GM18526 (cell line): ENCODE data around the gene C12orf60.

Source experiments
- POLR2A ChIP-seq: IDR thresholded peaks from 3 replicates; pipeline ENCODE4 v1.6.1; 2011; ENCODE audit not compliant: insufficient read length; ENCODE audit errors: extremely low read depth

The C12orf60 gene

DNA sequence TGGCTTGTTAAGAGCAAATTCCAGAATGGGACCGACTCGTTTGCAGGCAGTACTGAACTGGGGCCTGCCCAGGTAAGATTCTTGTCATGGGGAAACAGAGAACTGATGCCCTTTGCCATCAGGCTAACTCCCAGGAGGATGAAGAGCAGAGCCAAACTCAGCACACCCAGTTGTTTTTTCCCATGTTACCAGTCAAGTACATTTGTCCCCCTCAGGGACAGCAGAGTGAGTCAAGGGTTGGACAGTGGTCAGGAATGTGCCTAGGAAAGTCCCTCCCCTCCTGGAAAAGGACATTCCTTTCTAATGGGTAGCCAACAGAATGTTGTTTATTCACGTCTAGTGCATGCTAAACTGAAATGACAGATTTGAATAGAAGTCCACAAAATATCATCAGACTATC, 38.3 kb downstream of the C12orf60 start:
- no peak for TF ChIP-seq POLR2A

DNA sequence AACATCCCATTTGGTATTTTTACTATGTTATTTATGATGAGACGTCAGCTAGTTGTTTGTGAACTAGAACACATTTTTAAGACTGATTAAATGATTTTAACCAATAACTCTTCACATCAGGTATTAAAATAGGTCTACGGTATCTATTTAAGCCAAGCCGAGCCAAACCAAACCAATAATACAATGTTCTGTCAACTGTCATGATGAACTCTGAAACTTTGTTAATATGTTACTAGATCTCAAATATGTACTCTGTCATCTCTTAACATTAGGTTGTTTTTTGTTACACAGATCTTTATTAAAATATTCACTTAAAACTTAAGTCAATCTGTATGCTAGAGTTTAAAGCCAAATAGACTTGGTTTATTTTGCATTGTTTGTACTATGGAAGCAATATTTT, 38.8 kb downstream of the C12orf60 start:
- TF ChIP-seq POLR2A = no peak

DNA sequence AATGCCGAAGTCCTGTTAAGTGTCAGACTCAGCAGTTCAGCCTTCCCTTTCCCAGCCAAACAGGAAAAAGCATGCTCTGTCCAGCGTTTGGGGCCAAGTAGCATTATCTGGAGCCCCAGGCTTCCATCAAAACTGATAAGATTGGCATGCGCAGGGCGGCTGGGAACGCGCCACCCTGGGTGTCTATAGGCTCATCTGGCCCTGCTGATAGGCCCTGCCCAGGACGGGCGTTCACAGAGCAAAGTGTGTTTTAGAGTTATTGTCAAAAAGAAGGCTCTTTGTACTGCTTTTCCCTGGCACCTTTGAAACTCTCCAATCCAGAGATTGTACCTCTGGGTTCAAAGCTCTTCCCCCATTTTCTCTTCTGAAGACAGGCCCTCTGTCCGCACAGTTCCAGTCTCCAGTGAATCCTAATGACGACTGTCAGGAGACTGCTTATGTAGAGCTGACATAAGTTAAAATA, 40.0 kb downstream of the C12orf60 start, which contains the start of gene ART4:
TSS of gene ART4 (minus strand) at position 102 of the 463 bp plus-strand sequence. CDS start 413 bp downstream, outside the sequence.
- no peak for TF ChIP-seq POLR2A

DNA sequence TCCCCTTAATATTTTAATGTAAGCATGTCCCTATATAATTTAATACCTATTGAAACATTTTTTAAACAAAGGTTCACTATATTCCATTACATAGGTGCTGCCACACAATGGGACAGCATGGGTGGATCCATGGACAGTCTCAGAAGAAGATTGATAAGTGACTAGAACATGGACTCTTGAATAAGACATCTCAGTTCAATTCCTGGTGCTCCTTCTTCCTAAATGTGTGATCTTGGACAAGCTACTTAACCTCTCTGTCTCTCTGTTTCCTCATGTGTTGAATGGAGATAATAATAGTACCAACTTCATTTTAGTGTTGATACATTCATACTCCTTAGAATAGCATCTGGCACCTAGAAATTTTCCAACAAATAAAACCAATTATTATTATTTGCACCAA, 40.9 kb downstream of the C12orf60 start:
- no peak for TF ChIP-seq POLR2A

DNA sequence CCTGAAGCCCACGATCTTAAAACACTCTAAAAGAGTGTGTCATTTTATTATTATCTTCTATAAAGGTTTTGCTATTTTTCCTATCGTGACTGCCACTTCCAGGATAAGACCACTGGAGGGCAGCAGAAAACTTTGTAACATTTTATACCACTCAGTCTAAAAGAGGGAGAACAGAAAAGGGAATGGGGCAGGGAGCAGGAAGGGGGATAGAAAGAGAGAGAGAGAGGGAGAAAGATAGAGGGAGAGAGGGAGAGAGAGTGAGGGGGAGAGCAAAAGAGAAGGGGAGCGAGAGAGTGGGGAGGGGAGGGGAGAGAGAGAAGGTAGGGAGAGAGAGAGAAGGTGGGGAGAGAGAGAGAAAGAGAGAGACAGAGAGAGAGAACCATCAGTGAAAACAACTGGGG, 41.9 kb downstream of the C12orf60 start:
- TF ChIP-seq POLR2A = no peak

DNA sequence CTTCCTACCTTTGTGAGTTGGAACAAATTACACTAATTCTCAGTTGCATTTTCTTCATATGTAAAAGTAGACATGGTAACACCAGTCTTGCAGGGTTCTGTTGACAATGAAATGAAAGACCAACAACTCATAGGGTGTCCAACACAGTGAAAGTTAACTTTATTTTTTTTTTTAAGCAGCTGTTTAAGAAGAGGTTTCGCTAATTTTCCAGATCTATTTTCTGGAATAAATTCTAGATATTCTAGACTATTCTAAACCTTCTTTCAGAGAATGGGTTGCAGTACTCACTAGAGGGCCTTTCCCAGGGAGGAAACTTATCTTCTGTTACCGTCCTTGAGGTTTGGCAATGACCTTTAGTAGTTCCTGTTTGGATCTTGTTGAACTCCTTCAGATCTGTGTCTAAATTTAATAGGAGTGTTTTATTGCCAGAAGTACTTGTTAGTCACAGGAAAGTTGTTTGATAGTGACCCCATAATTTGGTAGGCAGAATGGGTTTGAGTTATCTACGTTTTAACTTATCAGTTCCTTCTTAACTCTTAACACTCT, 42.6 kb downstream of the C12orf60 start:
- no peak for TF ChIP-seq POLR2A

DNA sequence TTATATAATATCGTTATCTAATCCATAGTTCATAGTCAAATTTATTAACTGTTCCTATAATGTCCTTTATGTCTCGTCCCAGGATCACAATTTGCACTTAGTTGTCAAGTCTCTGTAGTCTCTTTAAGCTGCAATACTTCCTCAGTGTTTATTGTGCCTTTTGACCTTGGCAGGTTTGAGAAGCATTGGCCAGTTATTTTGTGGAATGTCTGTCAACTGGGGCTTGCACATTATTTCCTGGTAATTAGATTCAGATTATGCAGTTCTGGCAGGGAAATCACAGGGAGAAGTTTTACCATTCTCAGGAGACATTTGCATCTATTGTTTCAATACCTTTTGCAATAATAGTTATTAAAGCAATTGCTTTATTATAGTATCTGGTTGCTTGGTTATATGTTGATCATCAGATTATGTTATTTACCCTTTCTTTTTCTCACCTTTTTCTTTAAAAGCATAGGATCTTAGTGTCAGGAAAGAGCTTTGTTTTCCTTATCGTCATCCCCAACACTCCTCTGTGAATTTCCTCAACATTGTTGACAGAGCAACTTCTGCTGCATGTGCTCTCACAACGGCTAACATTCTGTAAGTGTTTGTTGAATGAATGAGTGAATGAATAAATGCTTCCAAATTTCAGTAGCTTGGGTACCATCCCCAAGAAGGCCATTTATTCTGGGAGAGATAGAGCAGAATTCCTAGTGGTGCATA, 43.6 kb downstream of the C12orf60 start:
- no peak for TF ChIP-seq POLR2A

DNA sequence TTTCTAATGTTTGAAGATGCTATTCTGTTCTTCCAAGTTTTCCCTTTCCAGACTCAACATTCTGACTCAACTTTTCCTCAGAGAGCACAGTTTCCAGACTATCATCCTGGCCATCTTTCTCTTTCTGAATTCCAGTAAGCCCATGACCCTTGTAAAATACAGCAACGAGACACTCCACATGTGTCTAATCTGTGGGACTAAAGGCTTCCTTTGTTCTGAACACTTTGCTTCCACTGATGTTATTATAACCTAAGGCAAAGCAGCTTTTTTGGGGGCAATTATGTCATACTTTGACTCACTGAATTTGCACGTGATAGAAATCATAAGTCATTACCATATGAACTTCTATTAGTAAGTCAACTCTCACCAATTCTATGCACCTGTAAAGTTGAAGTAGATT, 46.2 kb downstream of the C12orf60 start:
- no peak for TF ChIP-seq POLR2A

DNA sequence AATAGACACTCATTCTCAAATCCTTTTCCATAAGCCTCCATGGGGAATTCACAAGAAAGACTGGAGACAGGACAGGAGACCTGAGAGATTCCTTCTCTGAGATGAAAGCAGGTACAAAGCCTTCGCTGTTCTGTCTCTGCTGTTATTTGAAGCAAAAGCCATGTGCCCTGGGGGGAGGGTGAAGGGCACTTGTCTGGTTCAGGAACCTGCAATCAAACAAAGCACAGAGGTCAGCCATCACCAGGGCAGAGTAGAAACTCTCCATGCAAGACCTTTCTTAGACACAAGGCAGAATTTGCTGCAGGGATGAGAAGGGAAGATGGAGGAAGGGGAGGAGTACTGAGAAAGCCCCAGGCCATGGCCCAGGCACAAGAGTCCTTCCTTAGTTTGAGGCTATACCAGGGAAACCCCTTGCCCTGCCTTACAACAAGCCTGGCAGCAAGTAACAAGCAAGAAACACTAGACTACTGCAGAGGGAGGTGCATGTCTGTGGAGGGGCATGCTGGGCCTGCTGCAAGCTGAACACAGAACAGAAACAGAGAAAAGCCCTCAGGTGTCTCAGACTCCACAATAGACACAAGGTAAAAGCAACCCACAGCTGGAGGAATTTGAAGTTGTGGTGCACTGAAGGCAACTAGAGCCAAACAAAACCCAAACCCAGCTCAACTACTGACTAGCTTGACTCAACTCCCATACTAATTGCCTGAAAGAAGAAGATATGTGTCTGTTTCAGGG, 47.6 kb downstream of the C12orf60 start:
- TF ChIP-seq POLR2A = no peak

DNA sequence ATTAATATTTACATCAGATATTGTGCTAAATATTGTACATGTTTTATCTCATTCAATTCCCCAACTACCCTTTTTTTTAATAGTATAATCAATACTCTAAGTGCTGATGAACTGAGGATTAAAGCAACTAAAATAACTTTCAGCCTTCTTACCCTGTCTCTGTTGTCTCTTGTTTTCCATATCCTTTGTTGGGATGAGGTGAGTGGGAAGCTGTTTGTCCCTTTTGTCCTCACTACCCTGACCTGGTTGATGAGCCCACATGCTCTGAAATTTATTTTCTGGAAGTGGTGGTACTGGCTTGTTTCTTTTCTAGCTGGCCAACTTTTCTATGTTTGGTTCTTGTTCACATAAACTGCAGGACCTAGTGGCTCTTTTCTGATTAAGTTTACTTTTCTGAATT, 49.4 kb downstream of the C12orf60 start:
- no peak for TF ChIP-seq POLR2A

DNA sequence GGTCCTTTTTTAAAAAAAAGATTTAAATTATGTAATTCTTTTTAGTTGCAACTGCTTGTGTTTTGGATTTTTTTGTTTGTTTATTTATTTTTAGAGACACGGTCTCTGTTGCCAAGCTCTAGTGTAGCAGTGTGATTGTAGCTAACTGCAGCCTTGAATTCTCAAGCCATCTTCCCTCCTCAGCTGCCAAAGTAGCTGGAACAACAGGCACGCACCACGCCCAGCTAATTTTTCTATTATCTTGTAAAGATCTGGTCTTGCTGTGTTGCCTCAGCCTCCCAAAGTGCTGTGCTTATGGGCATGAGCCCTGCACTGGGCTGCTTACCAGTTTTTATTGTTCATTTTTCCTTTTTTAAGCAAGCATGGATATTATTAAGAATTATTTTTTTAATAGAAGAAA, 50.5 kb downstream of the C12orf60 start:
- TF ChIP-seq POLR2A = no peak

DNA sequence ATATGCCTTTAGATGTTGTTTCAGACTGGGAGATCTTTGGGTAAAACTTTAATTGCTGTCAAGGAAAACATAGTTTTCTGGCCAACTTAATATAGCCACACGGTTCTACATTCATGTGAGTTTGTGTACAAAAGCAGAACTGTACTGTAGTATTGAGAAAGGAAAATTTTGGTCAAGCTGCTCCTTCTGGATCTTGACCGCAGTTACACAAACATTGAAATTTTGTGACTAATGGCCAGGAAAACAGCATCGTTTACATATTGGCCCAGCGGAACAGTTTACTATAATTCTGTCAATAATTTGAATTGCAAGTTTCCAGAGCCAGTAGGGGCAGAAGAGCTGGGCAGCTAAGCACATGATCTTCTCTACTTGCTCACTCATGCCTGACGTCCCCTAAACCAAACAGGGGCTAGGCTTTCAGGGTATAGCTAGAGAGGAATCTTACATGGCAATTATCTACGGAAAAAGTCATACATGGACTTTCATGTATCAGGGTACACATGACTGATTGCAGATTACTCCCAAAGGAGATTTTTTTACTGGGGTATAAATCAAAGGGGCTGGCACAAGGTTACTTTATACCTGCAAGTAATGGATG, 51.2 kb downstream of the C12orf60 start:
- no peak for TF ChIP-seq POLR2A

DNA sequence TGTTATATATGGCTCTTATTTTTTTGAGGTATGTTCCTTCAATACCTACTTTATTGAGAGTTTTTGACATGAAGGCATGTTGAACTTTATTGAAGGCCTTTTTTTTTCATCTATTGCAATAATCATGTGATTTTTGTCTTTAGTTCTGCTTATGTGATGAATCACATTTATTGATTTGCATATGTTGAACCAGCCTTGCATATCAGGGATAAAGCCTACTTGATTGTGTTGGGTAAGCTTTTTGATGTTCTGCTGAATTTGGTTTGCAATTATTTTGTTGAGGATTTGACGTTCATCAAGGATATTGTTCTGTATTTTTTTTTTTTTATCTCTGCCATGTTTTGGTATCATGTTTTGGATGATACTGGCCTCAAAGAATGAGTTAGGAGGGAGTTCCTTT, 55.0 kb downstream of the C12orf60 start:
- no peak for TF ChIP-seq POLR2A

DNA sequence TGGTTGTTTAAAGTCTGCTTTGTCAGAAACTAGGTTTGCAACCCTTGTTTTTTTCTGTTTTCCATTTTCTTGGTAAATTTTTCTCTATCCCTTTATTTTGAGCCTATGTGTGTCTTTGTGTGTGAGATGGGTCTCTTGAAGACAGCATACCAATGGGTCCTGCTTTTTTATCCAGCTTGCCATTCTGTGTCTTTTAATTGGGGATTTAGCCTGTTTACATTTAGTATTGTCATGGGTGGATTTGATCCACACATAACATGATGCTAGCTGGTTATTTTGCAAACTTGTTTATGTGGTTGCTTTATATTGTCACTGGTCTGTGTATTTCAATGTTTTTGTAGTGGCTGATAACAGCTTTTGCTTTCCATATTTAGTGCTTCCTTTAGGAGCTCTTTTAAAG, 57.0 kb downstream of the C12orf60 start:
- no peak for TF ChIP-seq POLR2A

DNA sequence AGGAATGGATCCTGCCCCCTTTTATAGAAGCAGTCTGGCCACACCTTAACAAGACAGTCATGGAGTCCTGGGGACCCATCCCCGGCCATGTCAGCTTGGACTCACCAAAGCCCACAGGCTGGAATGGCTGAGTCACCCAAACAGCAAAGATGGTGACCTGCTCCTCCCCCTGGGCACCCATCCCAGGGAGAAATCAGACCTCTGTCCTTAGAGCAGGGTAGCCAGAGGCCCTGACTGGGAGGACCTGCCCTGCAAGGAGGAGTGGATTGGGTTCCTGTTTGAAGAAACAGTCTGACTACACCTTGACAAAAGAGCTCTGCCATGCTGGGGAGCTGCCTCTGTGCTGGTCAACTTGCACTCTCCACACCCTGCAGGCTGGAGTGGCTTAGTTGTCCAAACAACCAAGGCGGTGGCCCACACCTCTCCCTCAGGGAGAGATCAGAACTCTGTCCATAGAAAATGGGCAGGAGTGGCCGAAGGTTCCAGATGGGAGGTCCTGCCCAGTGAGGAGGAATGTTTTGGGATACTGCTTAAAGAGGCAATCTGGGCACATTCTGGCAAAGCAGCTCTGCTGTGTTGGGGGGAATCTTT, 65.5 kb downstream of the C12orf60 start:
- no peak for TF ChIP-seq POLR2A
